Keratinocyte (primary cell): ENCODE results near the gene CKLF. TPM values are rescaled to one million over a fixed set of nuclear protein-coding genes. Genes with fewer than 3 reads are reported as not detected.

ENCODE experiments used
- DNase-seq: peaks from one replicate; pipeline ENCODE4 v3.0.0-alpha.2; 2011; ENCODE audit warnings: low read depth, missing footprints, low spot score
- FAIRE-seq: peaks from 2 replicates; lab custom pipeline; 2011; peaks lifted over from hg19 to GRCh38; lab: Jason Lieb, UNC
- H2AFZ ChIP-seq: 2 replicates; pipeline ENCODE4 v1.6.0; 2012; ENCODE audit warnings: low read length, control low read depth, inconsistent platforms; ENCODE audit not compliant: control insufficient read depth
- H3K27ac ChIP-seq: 2 replicates; pipeline ENCODE4 v1.5.1; 2011; ENCODE audit warnings: low read length; ENCODE audit not compliant: control insufficient read depth, insufficient read depth
- H3K27me3 ChIP-seq: 3 replicates; pipeline ENCODE4 v1.6.0; 2011; ENCODE audit warnings: low read length; ENCODE audit not compliant: control insufficient read depth, insufficient read depth; ENCODE audit errors: extremely low read depth
- H3K36me3 ChIP-seq, 2 experiments: 2 replicates in 1 of 2; 3 replicates in 1 of 2; pipeline ENCODE4 v1.5.1; 2011; ENCODE audit warnings: low read length in 2 of 2, mild to moderate bottlenecking in 1 of 2; ENCODE audit not compliant: control insufficient read depth in 2 of 2, insufficient read depth in 2 of 2; ENCODE audit errors: extremely low read depth in 1 of 2
- H3K4me1 ChIP-seq: 3 replicates; pipeline ENCODE4 v1.5.1; 2011; ENCODE audit warnings: low read length; ENCODE audit not compliant: control insufficient read depth, insufficient read depth; ENCODE audit errors: extremely low read depth
- H3K4me2 ChIP-seq: 3 replicates; pipeline ENCODE4 v1.6.0; 2011; ENCODE audit warnings: low read depth, low read length; ENCODE audit not compliant: control insufficient read depth, insufficient read depth; ENCODE audit errors: extremely low read depth
- H3K4me3 ChIP-seq, 3 experiments: fragments of 200-600 bp in 1 of 3; sonication (generic) in 1 of 3; 2 replicates in 2 of 3; 3 replicates in 1 of 3; pipeline ENCODE4 v1.5.1; 2011 to 2016; ENCODE audit warnings: low read length in 3 of 3, mild to moderate bottlenecking in 3 of 3, control low read depth in 2 of 3, inconsistent platforms in 1 of 3, low read depth in 1 of 3, mixed read lengths in 1 of 3, mixed run types in 1 of 3, moderate library complexity in 1 of 3; ENCODE audit not compliant: control insufficient read depth in 2 of 3, insufficient read depth in 2 of 3; ENCODE audit errors: extremely low read depth in 1 of 3
- H3K79me2 ChIP-seq: 2 replicates; pipeline ENCODE4 v1.6.0; 2012; ENCODE audit warnings: low read length; ENCODE audit not compliant: control insufficient read depth, insufficient read depth
- H3K9ac ChIP-seq: 3 replicates; pipeline ENCODE4 v1.6.0; 2011; ENCODE audit warnings: low read length; ENCODE audit not compliant: control insufficient read depth, insufficient read depth; ENCODE audit errors: extremely low read depth
- H3K9me1 ChIP-seq: 3 replicates; pipeline ENCODE4 v1.6.0; 2011; ENCODE audit warnings: low read length; ENCODE audit not compliant: control insufficient read depth, insufficient read depth; ENCODE audit errors: extremely low read depth
- H3K9me3 ChIP-seq: 2 replicates; pipeline ENCODE4 v1.5.1; 2012; ENCODE audit warnings: low read depth, low read length; ENCODE audit not compliant: control insufficient read depth
- H4K20me1 ChIP-seq: 3 replicates; pipeline ENCODE4 v1.6.0; 2011; ENCODE audit warnings: low read length; ENCODE audit not compliant: control insufficient read depth, insufficient read depth; ENCODE audit errors: extremely low read depth
- EZH2 ChIP-seq: IDR thresholded peaks from one replicate; pipeline ENCODE4 v1.6.1; 2012; ENCODE audit warnings: inconsistent platforms, mild to moderate bottlenecking, low read length, moderate library complexity
- dilution Hi-C: fragments of 300-500 bp; cut with MboI; formaldehyde crosslinking; loops from one replicate; pipeline ENCODE4 v1.7.0; 2020; ENCODE audit warnings: low sequenced_read_pairs; ENCODE audit not compliant: extremely low pct_ligation_motif_present
- polyA plus RNA-seq, 5 experiments: library from polyadenylated mRNA; depleted of rRNA in 3 of 5; stranded (reverse) in 3 of 5; stranded (forward) in 1 of 5; unstranded in 1 of 5; fragments of >200 nt; gene quantifications; 1 replicate in 1 of 5; 2 replicates in 3 of 5; 3 replicates in 1 of 5; pipeline versions ENCODE4 v1.2.1 to v1.2.3, GENCODE V29; 2011 to 2012; ENCODE audit warnings: missing spikeins in 2 of 5, low read depth in 1 of 5, low replicate concordance in 1 of 5
- TF ChIP-seq, protein P1 (sequence below), 3 experiments: IDR thresholded peaks in 1 of 3; conservative IDR thresholded peaks in 1 of 3; optimal IDR thresholded peaks in 1 of 3; 2 replicates in 2 of 3; 3 replicates in 1 of 3; pipeline versions ENCODE3 to v1.5.1; 2011; ENCODE audit warnings: low read length in 3 of 3, mild to moderate bottlenecking in 3 of 3, moderate library complexity in 2 of 3, control low read depth in 1 of 3, inconsistent platforms in 1 of 3; ENCODE audit not compliant: insufficient read depth in 2 of 3; ENCODE audit errors: extremely low read depth in 1 of 3

Gene CKLF
- polyA plus RNA-seq, 1 donor (not counting 4 experiments of a cell fraction or from before 2014, with no cell fraction given): 38.0 TPM

DNA sequence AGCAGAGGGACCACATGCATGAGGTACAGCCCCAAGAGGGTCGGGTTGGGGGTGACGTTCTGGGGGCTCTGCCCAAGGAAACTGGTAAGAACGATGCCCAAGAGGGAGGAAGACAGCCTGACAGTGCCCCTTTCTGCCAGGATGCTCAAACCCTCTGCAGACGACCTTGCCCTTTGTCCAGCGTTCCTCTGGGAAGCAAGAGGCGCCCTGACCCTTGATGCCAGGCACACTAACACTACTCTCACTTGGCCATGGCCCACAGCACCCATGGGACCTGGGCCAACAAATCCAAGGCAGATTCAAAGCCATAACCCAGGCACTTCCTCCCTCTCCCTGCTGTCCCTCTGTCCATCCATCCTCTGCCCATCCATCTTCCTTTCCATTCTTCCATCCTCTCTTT, 22.9 kb upstream of the CKLF start:
- Histone ChIP-seq H3K36me3 (peaks cover 20 to 22% of the 10 kb centered on the region in 2 experiments), H3K79me2 (no peaks in the 10 kb centered on the region), H3K9ac (no peak overlapping the region), H4K20me1 (no peaks in the 10 kb centered on the region), H3K4me2 (no peak overlapping the region), H3K4me1 (peaks cover 3% of the 10 kb centered on the region), H3K4me3 (no peak overlapping the region), H3K9me1 (no peaks in the 10 kb centered on the region), H3K27me3 (no peaks in the 10 kb centered on the region), H3K27ac (no peak overlapping the region), H2AFZ (no peak overlapping the region), H3K9me3 (no peaks in the 10 kb centered on the region)
- FAIRE-seq (no peak), DNase-seq (no peak)
- dilution Hi-C loops: no loop called here
- TF ChIP-seq, protein P1, sequence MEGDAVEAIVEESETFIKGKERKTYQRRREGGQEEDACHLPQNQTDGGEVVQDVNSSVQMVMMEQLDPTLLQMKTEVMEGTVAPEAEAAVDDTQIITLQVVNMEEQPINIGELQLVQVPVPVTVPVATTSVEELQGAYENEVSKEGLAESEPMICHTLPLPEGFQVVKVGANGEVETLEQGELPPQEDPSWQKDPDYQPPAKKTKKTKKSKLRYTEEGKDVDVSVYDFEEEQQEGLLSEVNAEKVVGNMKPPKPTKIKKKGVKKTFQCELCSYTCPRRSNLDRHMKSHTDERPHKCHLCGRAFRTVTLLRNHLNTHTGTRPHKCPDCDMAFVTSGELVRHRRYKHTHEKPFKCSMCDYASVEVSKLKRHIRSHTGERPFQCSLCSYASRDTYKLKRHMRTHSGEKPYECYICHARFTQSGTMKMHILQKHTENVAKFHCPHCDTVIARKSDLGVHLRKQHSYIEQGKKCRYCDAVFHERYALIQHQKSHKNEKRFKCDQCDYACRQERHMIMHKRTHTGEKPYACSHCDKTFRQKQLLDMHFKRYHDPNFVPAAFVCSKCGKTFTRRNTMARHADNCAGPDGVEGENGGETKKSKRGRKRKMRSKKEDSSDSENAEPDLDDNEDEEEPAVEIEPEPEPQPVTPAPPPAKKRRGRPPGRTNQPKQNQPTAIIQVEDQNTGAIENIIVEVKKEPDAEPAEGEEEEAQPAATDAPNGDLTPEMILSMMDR (optimal IDR thresholded peaks at IDR 0.05 in 1 of 3, IDR thresholded peaks at IDR 0.05 in 1 of 3, conservative IDR thresholded peaks at IDR 0.05 in 1 of 3; ENCODE audit: extremely low read depth in 1 of 3, insufficient read depth in 2 of 3, low read length in 3 of 3): no peak
- no peak for TF ChIP-seq EZH2

- Histone ChIP-seq H3K79me2 (no peaks in the 10 kb centered on the region), H3K36me3 (peaks cover 15 to 23% of the 10 kb centered on the region in 2 experiments), H3K4me2 (no peak overlapping the region), H3K4me3 (no peak overlapping the region), H3K27me3 (no peaks in the 10 kb centered on the region), H3K9ac (no peak overlapping the region), H3K27ac (no peak overlapping the region), H3K9me3 (no peaks in the 10 kb centered on the region), H3K9me1 (no peaks in the 10 kb centered on the region), H4K20me1 (no peaks in the 10 kb centered on the region), H2AFZ (no peak overlapping the region), H3K4me1 (no peaks in the 10 kb centered on the region)
- dilution Hi-C loops: no loop called here
- no peak for DNase-seq
- no peak for TF ChIP-seq EZH2
- TF ChIP-seq, protein P1 (optimal IDR thresholded peaks at IDR 0.05 in 1 of 3, IDR thresholded peaks at IDR 0.05 in 1 of 3, conservative IDR thresholded peaks at IDR 0.05 in 1 of 3; ENCODE audit: extremely low read depth in 1 of 3, insufficient read depth in 2 of 3, low read length in 3 of 3): no peak
- no peak for FAIRE-seq
These were observed 18.0 kb upstream of the CKLF start for GRCh38 chr16:66534376-66534799.
